ENCODE measurements around the gene TICAM1.

DNA sequence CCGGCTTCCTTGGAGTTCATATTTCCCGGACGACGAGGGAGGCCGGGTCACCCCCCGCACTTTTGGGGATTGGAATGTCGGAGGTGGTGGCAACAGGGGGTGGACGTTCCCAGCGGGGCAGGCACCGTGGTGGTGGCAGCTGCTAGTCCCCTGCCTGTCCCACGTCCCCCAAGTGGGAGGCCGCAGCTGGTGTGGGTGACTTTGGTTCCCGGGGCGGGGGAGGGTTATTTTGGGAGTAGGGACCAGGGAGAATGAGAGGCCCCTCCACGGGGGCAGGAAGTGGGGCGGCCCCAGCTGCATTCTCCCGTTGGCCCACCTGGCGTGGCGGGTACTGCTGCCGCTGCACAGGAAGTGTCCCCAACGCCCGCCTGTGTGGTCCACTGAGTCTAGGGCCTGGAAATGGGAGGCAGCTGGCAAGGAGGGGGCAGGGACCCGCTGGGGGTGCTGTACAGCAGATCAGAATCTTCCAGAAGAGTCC is 47.0 kb upstream of the TICAM1 start:
- TF ChIP-seq RAD21 (IDR thresholded peaks at IDR 0.05; ENCODE audit: insufficient read depth, low read depth, low read length) (no peak), SMC3 (IDR thresholded peaks at IDR 0.05; ENCODE audit: borderline replicate concordance, low read length) (no peak), NR2F1 (conservative IDR thresholded peaks at IDR 0.05) (no peak)
